ENCODE results near the gene OR8B3.
"Not testable (repeated sequence)": the region's sequence is repeated elsewhere in the genome, so short reads cannot be mapped to it uniquely, and the experiment has no call there.

Gene OR8B3

GRCh38 chr11:124415356-124415923 lies 16.6 kb upstream of the OR8B3 start:
- in situ Hi-C loops (cut with HindIII; ENCODE audit: low sequenced_read_pairs), result no loop called here
- TF ChIP-seq CTCF (IDR thresholded peaks at IDR 0.05; ENCODE audit: low read depth, low read length), result peak; percentile 71
- no peak overlapping the region for H3K4me3 ChIP-seq (ENCODE audit: low read depth, low read length)
- DNase-seq (ENCODE audit: low read depth, low spot score), result peak; percentile 64

- in situ Hi-C loops (cut with HindIII; ENCODE audit: low sequenced_read_pairs), result no loop called here
- DNase-seq (ENCODE audit: low read depth, low spot score), result no peak
- TF ChIP-seq CTCF (IDR thresholded peaks at IDR 0.05; ENCODE audit: low read depth, low read length), result no peak
- H3K4me3 ChIP-seq (ENCODE audit: low read depth, low read length), result no peak overlapping the region
Measured at GRCh38 chr11:124409906-124410305, 11.1 kb upstream of the OR8B3 start.

- in situ Hi-C loops (cut with HindIII; ENCODE audit: low sequenced_read_pairs), result no loop called here
- no peak for TF ChIP-seq CTCF (IDR thresholded peaks at IDR 0.05; ENCODE audit: low read depth, low read length)
- DNase-seq (ENCODE audit: low read depth, low spot score), result peak; percentile 7
- H3K4me3 ChIP-seq (ENCODE audit: low read depth, low read length), result no peak overlapping the region
Measured at GRCh38 chr11:124405581-124405980, 6.8 kb upstream of the OR8B3 start.

GRCh38 chr11:124403186-124403585 lies 4.4 kb upstream of the OR8B3 start:
- in situ Hi-C loops (cut with HindIII; ENCODE audit: low sequenced_read_pairs); DNase-seq (ENCODE audit: low read depth, low spot score); H3K4me3 ChIP-seq (ENCODE audit: low read depth, low read length): not testable (repeated sequence)

GRCh38 chr11:124402326-124402922 lies 3.6 kb upstream of the OR8B3 start:
- in situ Hi-C loops (cut with HindIII; ENCODE audit: low sequenced_read_pairs), result no loop called here
- TF ChIP-seq CTCF (IDR thresholded peaks at IDR 0.05; ENCODE audit: low read depth, low read length), result peak; percentile 88
- no peak overlapping the region for H3K4me3 ChIP-seq (ENCODE audit: low read depth, low read length)
- peak; percentile 88 for DNase-seq (ENCODE audit: low read depth, low spot score)

- DNase-seq (ENCODE audit: low read depth, low spot score); in situ Hi-C loops (cut with HindIII; ENCODE audit: low sequenced_read_pairs); H3K4me3 ChIP-seq (ENCODE audit: low read depth, low read length): not testable (repeated sequence)
Measured at GRCh38 chr11:124396847-124397246, 2.0 kb downstream of the OR8B3 start.

GRCh38 chr11:124394408-124394807 lies 4.4 kb downstream of the OR8B3 start:
- in situ Hi-C loops (cut with HindIII; ENCODE audit: low sequenced_read_pairs), result no loop called here
- no peak for TF ChIP-seq CTCF (IDR thresholded peaks at IDR 0.05; ENCODE audit: low read depth, low read length)
- H3K4me3 ChIP-seq (ENCODE audit: low read depth, low read length), result no peak overlapping the region
- DNase-seq (ENCODE audit: low read depth, low spot score), result peak; percentile 38

Data from astrocyte of the spinal cord (primary cell).